GM18507 (cell line): ENCODE measurements around the gene SYK.
"Not testable (repeated sequence)": the region's sequence is repeated elsewhere in the genome, so short reads cannot be mapped to it uniquely, and the experiment has no call there.

Experiments
- DNase-seq: peaks from one replicate; pipeline ENCODE4 v3.0.0; 2011; ENCODE audit warnings: low read depth; ENCODE audit not compliant: insufficient read length; ENCODE audit errors: extremely low spot score
- FAIRE-seq: peaks from 2 replicates; lab custom pipeline; 2011; peaks lifted over from hg19 to GRCh38; lab: Jason Lieb, UNC

The SYK gene

DNA sequence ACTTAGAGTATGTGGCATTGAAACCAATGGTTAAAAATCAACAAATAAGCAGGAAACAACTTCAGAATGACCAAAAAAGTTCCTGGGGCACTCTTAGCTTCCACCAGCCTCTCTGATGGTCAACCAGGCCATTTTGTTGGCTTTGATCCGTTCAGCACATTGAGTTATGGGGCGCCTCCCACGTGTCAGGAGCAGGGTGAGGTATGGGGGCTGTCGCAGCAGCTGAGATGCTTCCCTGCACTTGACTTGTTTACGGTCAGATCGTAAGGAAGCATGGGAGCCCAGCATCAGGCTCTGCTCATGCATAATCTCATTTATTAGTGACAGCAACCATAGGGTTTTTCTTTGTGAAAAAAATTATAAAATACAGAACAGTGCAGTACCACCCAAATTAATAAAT is 16.7 kb downstream of the SYK start:
- no peak for DNase-seq
- no peak for FAIRE-seq

DNA sequence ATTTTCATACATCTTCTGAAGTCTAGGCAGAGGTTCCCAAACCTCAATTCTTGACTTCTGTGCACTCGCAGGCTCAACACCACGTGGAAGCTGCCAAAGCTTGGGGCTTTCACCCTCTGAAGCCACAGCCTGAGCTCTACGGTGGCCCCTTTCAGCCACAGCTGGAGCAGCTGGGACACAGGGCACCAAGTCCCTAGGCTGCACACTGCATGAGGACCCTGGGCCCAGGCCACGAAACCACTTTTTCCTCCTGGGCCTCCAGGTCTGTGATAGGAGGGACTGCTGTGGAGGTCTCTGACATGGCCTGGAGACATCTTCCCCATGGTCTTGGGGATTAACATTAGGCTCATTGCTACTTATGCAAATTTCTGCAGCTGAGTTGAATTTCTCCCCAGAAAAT is 18.8 kb downstream of the SYK start:
- FAIRE-seq, DNase-seq: not testable (repeated sequence)

DNA sequence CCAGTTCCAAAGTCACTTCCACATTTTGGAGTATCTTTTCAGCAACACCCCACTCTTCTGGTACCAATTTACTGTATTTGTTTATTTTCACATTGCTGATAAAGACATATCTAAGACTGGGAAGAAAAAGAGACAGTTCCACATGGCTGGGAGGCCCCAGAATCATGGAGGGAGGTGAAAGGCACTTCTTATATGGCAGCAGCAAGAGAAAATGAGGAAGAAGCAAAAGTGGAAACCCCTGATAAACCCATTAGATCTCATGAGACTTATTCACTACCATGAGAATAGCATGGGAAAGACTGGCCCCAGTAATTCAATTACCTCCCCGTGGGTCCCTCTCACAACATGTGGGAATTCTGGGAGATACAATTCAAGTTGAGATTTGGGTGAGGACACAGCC is 19.6 kb downstream of the SYK start:
- not testable (repeated sequence) for FAIRE-seq, DNase-seq

DNA sequence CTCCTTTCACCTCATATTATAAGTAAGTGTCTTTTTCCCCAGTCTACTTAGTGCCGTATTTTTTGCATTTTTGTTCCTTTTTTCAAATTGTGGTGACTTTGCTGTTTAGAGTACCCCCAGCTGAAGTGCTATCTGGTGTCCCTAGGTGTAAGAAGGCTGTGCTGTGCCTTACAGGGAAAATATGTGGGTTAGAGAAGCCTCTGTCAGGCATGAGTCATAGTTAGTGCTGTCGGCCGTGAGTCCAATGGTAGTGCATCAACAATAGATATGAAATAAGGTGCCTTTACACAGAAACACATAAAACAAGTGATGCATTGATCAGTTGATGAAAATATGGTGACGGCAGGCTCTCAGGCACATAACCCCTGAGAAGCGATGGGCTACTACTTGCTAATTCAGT is 20.1 kb downstream of the SYK start:
- FAIRE-seq: no peak

GRCh38 chr9:90822866-90823265 is 21.2 kb downstream of the SYK start:
- no peak for DNase-seq
- FAIRE-seq: peak; percentile 49

More for the DNA sequence above, 20.1 kb downstream of the SYK start:
- DNase-seq: no peak

- FAIRE-seq (no peak), DNase-seq (no peak)
Observed at GRCh38 chr9:90825586-90825985, 24.0 kb downstream of the SYK start.

DNA sequence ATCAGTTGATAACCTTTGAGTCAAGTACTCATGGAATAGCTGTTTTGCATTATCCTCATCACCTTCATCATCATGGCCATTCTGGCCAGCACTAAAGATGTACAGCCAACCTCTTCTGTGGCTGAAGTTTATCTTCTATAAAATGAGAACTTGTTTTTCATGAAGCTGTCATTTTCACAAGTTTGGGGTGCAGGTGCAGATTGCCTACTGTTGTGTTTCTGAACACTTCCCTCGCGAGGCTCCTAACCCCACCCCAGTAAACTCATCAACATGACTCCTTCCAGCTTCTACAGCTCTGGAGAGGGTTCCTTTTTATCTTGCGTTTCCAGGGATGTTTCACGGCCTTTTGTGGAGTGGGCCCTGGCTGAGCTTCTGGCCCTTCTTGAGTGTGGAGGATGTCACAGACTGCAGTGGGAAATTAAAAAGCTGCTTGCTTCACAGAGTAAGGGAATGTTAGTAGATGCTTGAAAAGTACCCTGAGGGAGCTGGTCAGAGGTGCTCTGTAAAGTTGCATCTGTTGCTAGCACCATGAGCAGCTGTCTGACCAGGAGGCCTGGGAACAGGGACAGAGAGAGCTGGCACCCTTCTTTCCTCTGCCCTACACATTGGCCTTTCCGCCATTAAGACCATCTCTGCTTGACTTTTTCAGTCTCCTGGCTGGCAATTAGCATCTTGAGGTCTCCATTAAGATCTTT is 24.9 kb downstream of the SYK start:
- FAIRE-seq (peak; percentile 69), DNase-seq (no peak)

DNA sequence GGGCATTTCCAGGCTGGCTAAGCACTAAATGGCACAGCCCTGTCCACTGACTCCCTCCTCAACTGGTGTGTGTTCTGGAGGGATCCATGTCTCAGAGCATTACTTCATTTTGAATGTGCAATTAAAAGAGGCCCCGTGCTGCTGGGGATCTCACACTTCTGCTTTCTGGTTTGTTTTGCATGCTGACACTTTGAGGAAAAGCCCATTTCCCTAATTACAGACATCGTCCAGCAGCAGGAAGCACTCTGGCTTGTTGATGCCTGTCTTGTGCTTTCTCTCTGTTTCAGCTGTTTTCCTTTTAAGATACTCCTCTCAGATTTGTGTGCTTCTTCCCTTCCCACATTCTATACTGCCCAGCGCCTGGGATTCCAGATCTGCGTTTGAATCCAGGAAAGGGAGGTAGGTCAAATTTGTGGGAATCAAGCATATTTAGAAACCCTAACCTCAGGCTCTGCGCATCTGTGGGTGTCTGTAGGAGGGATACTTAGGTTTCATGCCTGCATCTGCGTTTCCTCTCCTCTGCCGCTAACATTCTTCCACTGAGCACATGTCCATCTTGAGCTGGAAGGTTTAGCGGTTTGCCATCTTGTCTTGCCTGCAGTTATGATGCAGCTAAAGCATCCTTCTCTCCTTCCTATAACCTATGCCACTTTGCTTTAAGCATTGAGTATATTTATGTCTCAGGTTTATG is 25.7 kb downstream of the SYK start:
- peak; percentile 99 for FAIRE-seq

GRCh38 chr9:90830051-90830450 is 28.4 kb downstream of the SYK start:
- no peak for FAIRE-seq
- no peak for DNase-seq

More for the DNA sequence above, 25.7 kb downstream of the SYK start:
- no peak for DNase-seq

DNA sequence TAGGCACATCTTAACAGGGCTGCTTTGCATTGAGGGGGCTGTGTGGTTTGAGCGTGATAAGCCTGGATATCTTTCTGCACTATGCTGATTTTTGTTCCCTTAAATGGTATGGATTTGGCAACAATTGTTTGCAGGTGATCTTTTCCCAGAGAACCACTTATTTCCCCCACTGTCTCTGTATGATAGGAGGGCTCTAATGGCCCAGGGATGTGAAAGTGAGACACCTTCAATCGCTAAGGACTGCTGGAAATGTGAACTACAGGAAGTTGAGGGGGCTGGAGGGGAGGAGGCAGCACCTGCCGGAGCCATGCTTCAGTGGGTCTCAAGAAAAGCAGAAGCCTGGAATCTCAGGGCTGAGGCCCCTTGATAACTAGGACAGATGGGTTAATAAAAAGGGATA is 29.4 kb downstream of the SYK start:
- peak; percentile 99 for FAIRE-seq
- no peak for DNase-seq

DNA sequence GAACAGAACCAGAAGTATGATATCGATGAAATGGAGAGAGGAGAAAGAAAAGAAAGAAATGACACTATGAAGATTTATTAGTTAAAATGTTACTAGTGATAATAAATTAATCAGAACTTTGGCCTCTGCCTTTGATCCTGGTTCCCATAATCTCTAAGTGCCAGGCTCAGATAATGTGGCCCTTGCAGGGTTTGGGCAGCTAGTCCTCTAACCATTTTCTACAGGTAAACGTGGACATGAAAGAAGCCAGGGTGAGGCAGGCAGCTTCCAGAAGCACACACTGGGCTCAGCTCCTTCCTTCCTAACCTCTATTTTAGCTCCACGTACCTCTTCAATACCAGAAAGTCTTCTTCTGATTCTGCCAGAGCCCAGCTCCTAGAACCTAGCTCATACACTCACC is 30.6 kb downstream of the SYK start:
- DNase-seq (no peak), FAIRE-seq (no peak)

DNA sequence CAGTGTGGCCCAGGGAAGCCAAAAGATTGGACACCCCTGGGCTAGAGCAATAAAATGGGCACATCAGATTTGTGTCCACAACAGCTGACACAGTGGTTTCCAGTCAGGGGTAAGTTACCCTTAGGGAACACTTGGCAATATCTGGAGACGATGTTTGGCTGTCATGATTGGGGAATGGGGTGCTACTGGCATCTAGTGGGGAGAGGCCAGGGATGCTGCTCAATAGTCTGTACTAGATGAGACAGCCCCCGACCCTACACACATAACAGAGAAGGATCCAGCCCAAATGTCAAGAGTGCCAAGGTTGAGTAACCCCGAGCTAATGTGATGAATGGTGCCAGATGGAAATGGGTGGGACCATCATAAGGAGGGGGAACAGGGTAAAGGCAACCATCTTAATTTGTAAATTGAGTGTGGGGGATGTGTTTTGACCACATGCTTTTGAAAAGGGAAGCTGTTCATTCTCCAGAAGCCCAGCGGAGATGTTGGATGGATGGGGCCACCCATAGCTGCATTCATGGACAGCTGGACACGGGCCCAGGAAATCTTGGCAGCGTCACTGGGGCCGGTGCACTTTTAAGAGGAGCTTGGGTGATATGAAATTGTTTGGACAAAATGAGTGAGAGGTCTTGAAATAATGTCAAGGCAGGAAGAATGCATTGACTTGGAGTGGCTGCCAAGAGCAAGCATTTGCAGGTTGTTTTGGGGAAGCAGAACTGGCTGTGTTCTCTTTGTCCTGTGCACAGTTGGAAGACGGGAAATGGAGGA is 33.4 kb downstream of the SYK start:
- DNase-seq (no peak), FAIRE-seq (no peak)

GRCh38 chr9:90836411-90837080 is 34.9 kb downstream of the SYK start:
- DNase-seq (no peak), FAIRE-seq (peak; percentile 52)

GRCh38 chr9:90838098-90838497 is 36.5 kb downstream of the SYK start:
- FAIRE-seq (no peak), DNase-seq (no peak)

DNA sequence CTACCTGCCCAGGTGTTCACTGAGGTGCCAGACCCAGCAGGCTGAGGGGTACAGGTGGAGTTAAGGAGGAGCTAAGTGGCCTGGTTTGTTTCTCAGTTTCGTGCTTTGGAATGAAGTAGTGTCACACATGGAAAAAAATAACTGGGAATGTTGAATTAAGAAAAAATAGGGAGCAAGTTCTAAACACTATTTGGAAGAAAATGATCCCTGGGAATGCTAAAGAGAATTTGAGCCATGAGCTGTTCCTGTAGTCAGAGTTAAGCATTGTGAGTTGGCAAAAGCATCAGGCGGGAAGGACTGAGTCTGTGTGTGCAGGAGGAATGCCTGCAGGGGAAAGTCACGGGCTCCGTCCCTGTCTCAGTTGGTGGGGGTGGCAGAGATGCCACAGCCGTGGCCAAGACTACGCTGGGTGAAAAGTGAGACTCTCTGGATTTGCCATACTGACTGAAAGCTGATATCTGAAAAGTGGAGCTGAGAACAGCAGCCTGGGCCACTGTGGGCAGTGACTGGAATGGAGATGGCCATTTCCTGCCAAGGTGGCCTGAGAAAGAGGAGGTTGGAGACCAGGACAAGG is 37.0 kb downstream of the SYK start:
- FAIRE-seq: no peak

GRCh38 chr9:90839183-90839728 is 37.6 kb downstream of the SYK start:
- FAIRE-seq (peak; percentile 85), DNase-seq (no peak)

More for the DNA sequence above, 37.0 kb downstream of the SYK start:
- DNase-seq: no peak

DNA sequence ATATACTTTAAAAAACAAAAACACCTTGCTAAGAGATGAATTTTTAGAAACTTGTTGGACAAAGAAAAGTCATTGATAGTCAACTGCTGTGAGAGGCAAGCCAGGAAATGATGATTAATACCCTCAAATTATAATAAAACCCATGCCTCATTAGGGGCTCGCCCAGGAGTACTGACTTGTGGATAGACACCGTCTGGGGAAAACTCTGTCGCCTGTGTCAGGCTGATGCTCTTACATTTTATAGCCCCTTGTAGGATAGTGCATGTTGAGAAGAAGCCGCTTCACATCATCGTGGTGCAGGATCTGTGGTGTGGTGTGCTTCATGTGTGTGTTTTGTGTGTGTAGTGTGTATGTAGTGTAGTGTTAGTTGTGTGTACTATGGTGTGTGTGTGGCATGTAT is 39.1 kb downstream of the SYK start:
- FAIRE-seq (no peak), DNase-seq (no peak)

GRCh38 chr9:90841213-90841612 is 39.6 kb downstream of the SYK start:
- FAIRE-seq (no peak), DNase-seq (no peak)

GRCh38 chr9:90841615-90842014 is 40.0 kb downstream of the SYK start:
- FAIRE-seq: peak; percentile 74
- no peak for DNase-seq
